Activated CD8-positive, alpha-beta T cell treated with anti-CD3 and anti-CD28 coated beads for 36 hours (primary cell): ENCODE data around the gene HSPA1B. TPM values are rescaled to one million over a fixed set of nuclear protein-coding genes. Genes with fewer than 3 reads are reported as not detected.
A peak's percentile ranks its signal among the peaks of the same experiment; 100 is the strongest.
"Not testable (repeated sequence)": the region's sequence is repeated elsewhere in the genome, so short reads cannot be mapped to it uniquely, and the experiment has no call there.

Source experiments
- ATAC-seq: fragments of 200-7000 bp; cut with Tn5 transposase; one replicate; pipeline ENCODE4 v1.10.0; 2021; ENCODE audit warnings: mild to moderate bottlenecking, moderate library complexity
- CTCF ChIA-PET: fragments of 350-600 bp; sonication (Branson Sonifier 250); formaldehyde crosslinking; loops from one replicate; lab custom pipeline; 2021; ENCODE audit warnings: antibody characterized with exemption; lab: Charles Lee
- POLR2A ChIA-PET: fragments of 350-600 bp; sonication (Branson Sonifier 250); formaldehyde crosslinking; loops from one replicate; lab custom pipeline; 2021; ENCODE audit warnings: antibody characterized with exemption; lab: Charles Lee
- DNase-seq: peaks from one replicate; pipeline ENCODE4 v3.0.0-alpha.2; 2020
- H3K27ac Mint-ChIP-seq: one replicate; pipeline ENCODE4 v1.8.0; 2021; ENCODE audit warnings: mild to moderate bottlenecking, mixed read lengths
- H3K27me3 Mint-ChIP-seq: one replicate; pipeline ENCODE4 v1.8.0; 2021; ENCODE audit warnings: mixed read lengths
- H3K36me3 Mint-ChIP-seq: one replicate; pipeline ENCODE4 v1.8.0; 2021; ENCODE audit warnings: low read depth, mixed read lengths
- H3K4me1 Mint-ChIP-seq: one replicate; pipeline ENCODE4 v1.8.0; 2021; ENCODE audit warnings: low read depth, mixed read lengths
- H3K4me3 Mint-ChIP-seq: one replicate; pipeline ENCODE4 v1.8.0; 2021; ENCODE audit warnings: mild to moderate bottlenecking, moderate library complexity, mixed read lengths
- H3K9me3 Mint-ChIP-seq: one replicate; pipeline ENCODE4 v1.8.0; 2021; ENCODE audit warnings: mixed read lengths
- intact Hi-C: fragments of 100-400 bp; cut with micrococcal nuclease; formaldehyde crosslinking; loops from one replicate; pipeline ENCODE4 v1.10.0; 2022
- total RNA-seq, 2 experiments: library from RNA; stranded (reverse); gene quantifications; one replicate each; pipeline ENCODE4 v1.2.3, GENCODE V29; 2021
- TF ChIP-seq, protein P1 (sequence below): fragments of 200-600 bp; IDR thresholded peaks from one replicate; pipeline ENCODE4 v1.8.0; 2022; ENCODE audit warnings: antibody characterized with exemption, mild to moderate bottlenecking

HSPA1B gene
- total RNA-seq, 2 experiments from 2014 or later, result 50.4 to 50.8 TPM

DNA sequence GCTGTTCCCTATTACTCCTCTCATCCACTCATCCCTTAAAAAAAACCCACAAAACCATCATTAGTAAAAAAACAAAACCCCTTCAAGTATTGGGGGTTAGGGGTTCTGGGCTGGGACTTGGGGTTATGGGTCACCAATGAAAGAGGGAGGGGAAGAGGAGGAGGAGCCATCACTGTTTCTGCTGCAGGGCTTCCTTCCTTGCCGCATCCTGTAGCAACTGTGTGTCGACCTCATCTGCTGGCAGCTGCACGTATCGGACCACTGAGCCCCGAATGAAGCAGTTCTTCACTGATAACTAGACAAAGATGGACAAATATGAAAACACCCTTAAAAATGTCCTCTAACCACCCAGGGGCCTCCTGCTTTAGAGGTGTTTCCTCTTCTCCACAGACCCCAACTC is 29.9 kb upstream of the HSPA1B start:
- ATAC-seq (peak; percentile 21), DNase-seq (peak; percentile 64)
- no peaks in the 10 kb centered on the region for H3K9me3 Mint-ChIP-seq
- H3K4me1 Mint-ChIP-seq, result peaks cover 33% of the 10 kb centered on the region
- peaks cover 33% of the 10 kb centered on the region for H3K36me3 Mint-ChIP-seq
- no peaks in the 10 kb centered on the region for H3K27me3 Mint-ChIP-seq
- intact Hi-C loops, result no loop called here
- CTCF ChIA-PET, result interaction anchor here (2.0 to 3.1 kb wide), 3 partner anchors 9 to 60 kb away, joined by 5 to 28 read pairs (median 9); partner anchors contain the start of gene LSM2
- no peak overlapping the region for H3K4me3 Mint-ChIP-seq
- H3K27ac Mint-ChIP-seq, result peak overlapping the region; percentile 81
- POLR2A ChIA-PET, result interaction anchor here (1.4 to 3.7 kb wide), 2 partner anchors 60 to 93 kb away, joined by 4 to 24 read pairs; partner anchors contain the start of genes CLIC1 and MSH5
- TF ChIP-seq, protein P1, sequence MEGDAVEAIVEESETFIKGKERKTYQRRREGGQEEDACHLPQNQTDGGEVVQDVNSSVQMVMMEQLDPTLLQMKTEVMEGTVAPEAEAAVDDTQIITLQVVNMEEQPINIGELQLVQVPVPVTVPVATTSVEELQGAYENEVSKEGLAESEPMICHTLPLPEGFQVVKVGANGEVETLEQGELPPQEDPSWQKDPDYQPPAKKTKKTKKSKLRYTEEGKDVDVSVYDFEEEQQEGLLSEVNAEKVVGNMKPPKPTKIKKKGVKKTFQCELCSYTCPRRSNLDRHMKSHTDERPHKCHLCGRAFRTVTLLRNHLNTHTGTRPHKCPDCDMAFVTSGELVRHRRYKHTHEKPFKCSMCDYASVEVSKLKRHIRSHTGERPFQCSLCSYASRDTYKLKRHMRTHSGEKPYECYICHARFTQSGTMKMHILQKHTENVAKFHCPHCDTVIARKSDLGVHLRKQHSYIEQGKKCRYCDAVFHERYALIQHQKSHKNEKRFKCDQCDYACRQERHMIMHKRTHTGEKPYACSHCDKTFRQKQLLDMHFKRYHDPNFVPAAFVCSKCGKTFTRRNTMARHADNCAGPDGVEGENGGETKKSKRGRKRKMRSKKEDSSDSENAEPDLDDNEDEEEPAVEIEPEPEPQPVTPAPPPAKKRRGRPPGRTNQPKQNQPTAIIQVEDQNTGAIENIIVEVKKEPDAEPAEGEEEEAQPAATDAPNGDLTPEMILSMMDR, result no peak

DNA sequence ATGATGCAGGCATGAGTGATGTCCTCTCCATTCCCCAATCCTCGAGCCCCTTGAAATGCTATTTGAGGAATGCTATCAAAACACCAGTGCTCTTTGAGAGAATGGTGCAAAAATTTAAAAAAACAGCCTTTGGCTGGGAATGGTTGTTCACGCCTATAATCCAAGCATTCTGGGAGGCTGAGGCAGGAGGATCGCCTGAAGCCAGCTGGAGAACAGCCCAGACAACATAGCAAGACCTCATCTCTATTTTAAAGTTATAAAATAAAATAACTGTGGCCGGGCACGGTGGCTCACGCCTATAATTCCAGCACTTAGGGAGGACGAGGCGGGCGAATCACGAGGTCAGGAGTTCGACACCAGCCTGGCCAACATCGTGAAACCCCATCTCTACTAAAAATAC is 27.8 kb upstream of the HSPA1B start:
- H3K9me3 Mint-ChIP-seq, result no peaks in the 10 kb centered on the region
- no peak overlapping the region for H3K27ac Mint-ChIP-seq
- peaks cover 29% of the 10 kb centered on the region for H3K36me3 Mint-ChIP-seq
- no peaks in the 10 kb centered on the region for H3K27me3 Mint-ChIP-seq
- ATAC-seq (no peak), DNase-seq (no peak)
- intact Hi-C loops, result no loop called here
- peaks cover 26% of the 10 kb centered on the region for H3K4me1 Mint-ChIP-seq
- TF ChIP-seq, protein P1, result no peak
- ChIA-PET CTCF (interaction anchor here (1.4 to 3.0 kb wide), 3 partner anchors 9 to 63 kb away, joined by 3 to 11 read pairs (median 9); partner anchors contain the start of gene NEU1), POLR2A (interaction anchor here (0.9 to 1.4 kb wide), 3 partner anchors 12 to 62 kb away, joined by 3 to 4 read pairs (median 3); no protein-coding TSS in a partner anchor)
- H3K4me3 Mint-ChIP-seq, result no peak overlapping the region

DNA sequence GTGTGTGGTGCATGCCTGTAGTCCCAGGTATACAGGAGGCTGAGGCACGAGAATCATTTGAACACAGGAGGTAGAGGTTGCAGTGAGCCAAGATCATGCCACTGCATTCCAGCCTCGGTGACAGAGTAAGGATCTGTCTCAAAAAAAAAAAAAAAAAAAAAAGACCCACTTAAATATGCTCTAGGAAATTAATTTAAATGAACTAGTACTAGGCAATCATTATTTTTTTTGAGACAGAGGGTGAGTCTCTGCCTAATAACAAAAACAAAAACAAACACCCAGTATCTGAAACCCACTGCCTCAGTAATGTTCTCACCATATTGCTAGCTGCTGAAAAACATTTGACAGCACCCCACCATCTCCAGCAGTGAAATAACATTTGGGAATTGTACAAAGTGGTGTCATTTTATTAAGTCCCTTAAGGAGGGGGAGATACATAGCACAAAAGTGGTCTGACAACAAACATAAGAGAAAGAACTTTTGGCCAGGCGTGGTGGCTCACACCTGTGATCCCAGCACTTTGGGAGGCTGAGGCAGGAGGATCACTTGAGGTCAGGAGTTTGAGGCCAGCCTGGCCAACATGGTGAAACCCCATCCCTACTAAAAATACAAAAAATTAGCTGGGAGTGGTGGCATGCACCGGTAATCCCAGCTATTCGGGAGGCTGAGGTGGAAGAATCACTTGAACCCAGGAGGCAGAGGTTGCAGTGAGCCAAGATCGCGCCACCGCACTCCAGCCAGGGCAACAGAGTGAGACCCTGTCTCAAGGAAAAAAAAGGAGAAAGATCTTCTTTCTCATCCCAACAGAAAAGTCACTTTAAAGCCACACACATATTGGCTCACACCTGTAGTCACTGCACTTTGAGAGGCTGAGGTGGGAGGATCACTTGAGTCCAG is 26.3 kb upstream of the HSPA1B start:
- ChIA-PET CTCF (interaction anchor here (3.0 kb wide), 1 partner anchor 10 kb away, joined by 11 read pairs; no protein-coding TSS in a partner anchor), POLR2A (interaction anchor here (0.6 kb wide), 1 partner anchor 139 kb away, joined by 4 read pairs; no protein-coding TSS in a partner anchor)
- H3K36me3 Mint-ChIP-seq, result peaks cover 32% of the 10 kb centered on the region
- DNase-seq, H3K9me3 Mint-ChIP-seq, H3K4me3 Mint-ChIP-seq, H3K27ac Mint-ChIP-seq, intact Hi-C loops, H3K27me3 Mint-ChIP-seq, ATAC-seq: not testable (repeated sequence)
- H3K4me1 Mint-ChIP-seq, result peaks cover 33% of the 10 kb centered on the region

DNA sequence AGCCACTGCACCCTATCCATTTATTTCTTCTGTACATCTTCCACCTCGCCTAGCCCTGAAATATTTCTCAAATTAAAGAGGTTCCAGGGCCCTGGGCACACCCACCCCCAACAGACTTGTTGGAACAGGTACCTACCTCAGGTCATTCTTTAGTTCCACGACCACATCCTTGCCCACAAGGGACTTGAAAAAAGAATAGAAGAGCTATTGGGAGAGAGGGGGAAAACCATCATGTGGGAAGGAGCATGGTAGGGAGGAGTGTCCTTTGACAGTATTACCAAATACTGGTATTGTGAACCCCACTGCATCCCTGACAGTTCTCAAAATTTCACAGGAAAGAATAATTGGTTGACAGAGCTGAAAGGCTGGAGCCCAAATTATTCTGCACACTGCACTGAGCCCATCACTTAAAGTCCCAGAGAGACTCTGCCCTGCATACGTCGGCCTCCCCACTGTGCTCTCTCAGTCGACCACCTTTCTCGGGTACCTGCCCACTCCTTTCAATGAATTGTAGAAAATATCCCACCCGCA is 21.5 kb upstream of the HSPA1B start:
- TF ChIP-seq, protein P1, result no peak
- intact Hi-C loops, result no loop called here
- DNase-seq (no peak), ATAC-seq (peak; percentile 37)
- ChIA-PET POLR2A (interaction anchor here (0.7 to 2.1 kb wide), 14 partner anchors 9 to 190 kb away, joined by 3 to 16 read pairs (median 3); partner anchors contain the start of genes HSPA1A, HSPA1B, HSPA1L and MSH5), CTCF (interaction anchor here (0.6 to 3.1 kb wide), 12 partner anchors 9 to 103 kb away, joined by 3 to 28 read pairs (median 7); partner anchors contain the start of genes ABHD16A, DDAH2, LY6G6D and VARS1)
- Mint-ChIP-seq H3K27me3 (no peaks in the 10 kb centered on the region), H3K36me3 (peaks cover 20% of the 10 kb centered on the region), H3K9me3 (no peaks in the 10 kb centered on the region), H3K27ac (peak overlapping the region; percentile 97), H3K4me3 (peak overlapping the region; percentile 98), H3K4me1 (peaks cover 21% of the 10 kb centered on the region)
